HG03565 (cell line): ENCODE measurements around the gene BCAR1.
"Not testable (repeated sequence)": the region's sequence is repeated elsewhere in the genome, so short reads cannot be mapped to it uniquely, and the experiment has no call there.

Experiments
- ATAC-seq: cut with Tn5 transposase; IDR thresholded peaks from one replicate; pipeline ENCODE4 v1.9.1; 2021; ENCODE audit warnings: mild to moderate bottlenecking, moderate library complexity; ENCODE audit not compliant: unreplicated experiment

The BCAR1 gene, protein sequence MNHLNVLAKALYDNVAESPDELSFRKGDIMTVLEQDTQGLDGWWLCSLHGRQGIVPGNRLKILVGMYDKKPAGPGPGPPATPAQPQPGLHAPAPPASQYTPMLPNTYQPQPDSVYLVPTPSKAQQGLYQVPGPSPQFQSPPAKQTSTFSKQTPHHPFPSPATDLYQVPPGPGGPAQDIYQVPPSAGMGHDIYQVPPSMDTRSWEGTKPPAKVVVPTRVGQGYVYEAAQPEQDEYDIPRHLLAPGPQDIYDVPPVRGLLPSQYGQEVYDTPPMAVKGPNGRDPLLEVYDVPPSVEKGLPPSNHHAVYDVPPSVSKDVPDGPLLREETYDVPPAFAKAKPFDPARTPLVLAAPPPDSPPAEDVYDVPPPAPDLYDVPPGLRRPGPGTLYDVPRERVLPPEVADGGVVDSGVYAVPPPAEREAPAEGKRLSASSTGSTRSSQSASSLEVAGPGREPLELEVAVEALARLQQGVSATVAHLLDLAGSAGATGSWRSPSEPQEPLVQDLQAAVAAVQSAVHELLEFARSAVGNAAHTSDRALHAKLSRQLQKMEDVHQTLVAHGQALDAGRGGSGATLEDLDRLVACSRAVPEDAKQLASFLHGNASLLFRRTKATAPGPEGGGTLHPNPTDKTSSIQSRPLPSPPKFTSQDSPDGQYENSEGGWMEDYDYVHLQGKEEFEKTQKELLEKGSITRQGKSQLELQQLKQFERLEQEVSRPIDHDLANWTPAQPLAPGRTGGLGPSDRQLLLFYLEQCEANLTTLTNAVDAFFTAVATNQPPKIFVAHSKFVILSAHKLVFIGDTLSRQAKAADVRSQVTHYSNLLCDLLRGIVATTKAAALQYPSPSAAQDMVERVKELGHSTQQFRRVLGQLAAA

DNA sequence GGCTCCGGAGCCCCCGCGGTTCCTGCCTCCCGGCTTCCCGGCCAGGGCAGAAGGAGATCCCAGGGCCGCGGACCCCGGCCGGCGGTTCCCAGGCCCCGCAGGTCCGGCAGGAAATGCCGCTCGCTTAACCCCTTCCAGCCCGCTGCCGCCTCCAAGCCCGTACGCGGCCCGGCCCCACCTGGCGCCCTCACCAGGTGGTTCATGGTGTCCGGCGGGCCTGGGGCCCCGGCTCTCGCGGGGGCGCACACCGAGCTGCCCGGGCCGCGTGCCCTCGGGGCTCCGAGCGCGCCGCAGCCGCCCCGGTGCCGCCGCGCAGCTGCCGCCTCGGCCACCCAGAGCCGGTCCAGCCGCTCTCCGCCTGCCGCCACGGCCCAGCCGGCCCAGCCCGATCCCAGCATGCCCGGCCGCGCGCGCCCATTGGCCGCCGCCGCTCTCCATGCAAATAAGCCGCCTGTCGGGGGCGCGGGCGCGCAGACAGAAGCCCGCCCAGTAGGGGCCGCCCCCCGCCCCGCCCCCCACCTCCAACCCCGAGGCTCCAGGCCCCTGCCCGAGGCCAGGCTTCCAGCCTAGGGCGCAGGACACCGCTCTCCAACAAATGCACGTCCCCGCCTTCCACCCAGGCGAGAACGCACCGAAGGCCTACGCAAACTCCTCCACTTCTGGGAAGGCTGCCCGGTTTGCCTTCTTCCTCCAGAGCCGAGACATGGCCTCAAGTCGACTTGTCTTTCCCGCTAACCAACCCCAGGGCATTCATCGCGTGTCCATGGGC, at the start of gene BCAR1:
Gene BCAR1, minus strand, starts transcription at position 345 of the 769 bp plus-strand sequence. Its CDS starts 142 bp downstream, at position 203.
- peak; percentile 60 for ATAC-seq

DNA sequence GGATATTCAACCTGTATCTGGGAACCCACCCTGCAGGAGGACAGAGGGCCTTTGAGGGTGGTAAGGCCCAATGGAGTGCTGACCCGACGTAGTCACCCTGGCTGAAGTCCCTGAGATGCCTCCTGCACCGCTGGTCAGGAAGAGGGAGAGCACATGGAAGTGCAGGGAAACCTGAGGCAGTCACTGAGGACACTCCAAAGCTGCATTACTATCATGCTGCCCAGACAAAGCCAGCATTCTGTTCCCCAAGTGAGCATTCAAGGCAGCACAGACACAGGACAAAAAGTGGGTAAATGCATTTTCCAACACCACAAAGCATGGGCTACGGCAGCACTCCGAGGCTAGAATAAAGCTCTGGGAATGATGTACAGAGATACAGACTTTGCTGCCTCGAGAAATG, 46.8 kb upstream of the BCAR1 start:
- no peak for ATAC-seq

DNA sequence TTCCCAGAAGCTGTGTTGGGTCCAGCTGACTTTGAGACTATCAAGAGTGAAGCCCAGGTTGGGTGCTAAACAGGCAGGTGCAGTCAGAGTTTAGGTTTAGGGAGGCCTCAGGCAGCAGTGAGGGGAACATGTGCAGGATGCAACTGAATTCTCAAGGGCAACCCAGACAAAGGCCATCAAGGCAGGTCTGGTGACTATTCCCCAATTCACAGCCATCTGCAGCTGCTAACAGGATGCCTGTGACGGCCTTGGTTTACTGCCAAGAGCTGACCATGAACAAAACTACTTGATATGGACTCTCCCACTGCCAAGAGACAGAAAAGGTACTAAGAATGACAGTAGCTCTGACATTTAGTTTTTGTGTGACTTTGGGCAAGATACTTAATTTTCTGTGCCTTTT, 45.2 kb upstream of the BCAR1 start:
- no peak for ATAC-seq

DNA sequence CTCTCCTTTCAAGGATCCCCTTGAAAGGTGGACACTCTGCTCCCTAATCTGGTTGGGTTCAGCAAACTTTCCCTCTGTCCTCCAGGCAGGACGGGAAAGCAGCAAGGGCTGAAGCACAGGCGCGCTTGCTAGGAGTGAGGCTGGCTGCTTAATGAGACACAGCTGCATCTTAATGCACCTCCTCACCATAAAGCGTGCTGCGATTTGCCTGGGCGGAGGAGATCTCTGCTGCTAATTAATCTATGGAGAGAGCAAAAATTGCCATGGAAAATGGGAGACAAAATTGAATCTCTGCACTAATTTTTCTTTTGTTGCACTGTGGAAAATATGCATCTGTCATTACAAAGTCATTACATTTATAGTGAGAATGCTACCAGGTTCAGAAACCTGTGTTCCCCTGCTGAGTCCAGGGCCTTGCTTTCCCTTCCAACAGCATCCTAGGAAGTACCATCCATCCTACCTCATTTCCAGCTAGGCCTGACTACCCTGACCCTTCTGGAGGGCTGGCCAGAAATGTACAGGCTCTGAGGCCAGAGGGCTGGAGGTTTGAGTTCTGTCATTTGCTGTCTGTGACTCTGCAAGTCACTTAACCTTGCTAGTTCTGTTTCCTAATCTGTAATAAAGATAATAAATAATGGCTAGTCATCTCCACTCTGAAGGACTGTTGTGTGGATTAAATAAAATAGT, 43.5 kb upstream of the BCAR1 start:
- ATAC-seq: no peak

DNA sequence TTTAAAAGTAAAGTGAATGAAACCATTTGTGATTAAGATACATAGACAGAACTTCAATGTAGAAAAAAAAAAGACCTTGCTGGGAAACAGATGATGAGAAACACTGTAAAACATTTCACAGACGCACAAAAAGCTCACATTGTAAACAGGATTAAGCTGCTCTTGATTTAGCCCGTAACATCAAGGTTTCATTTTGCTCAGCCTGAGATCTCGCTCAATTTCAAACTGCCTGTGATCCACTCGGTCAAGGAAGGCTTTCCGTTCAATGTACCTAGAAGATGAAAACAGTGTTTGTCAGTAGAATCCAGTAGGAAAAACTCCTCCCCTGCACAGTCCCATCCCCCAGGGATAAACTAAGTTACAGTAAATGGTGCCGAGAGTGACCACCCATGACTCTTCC, 42.3 kb upstream of the BCAR1 start:
- no peak for ATAC-seq

DNA sequence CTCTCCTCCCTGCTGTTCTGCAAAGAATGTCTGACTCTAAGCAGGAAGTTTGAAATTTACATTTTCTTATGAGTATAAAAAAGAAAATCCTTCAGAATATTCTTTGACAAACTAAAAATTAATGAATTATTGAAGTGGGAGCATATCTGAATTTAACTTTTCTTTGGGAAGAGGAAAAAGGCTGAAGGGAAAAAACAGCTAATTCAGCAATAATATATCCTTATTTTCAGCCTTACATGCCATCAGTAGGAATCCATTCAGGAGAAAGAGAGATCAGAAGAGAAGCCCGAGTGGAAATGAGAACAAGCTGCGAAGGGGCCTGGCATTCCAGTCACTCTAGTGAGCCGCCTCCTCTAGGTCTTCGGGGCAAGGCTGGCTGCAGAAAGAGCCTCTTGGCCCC, 41.7 kb upstream of the BCAR1 start:
- ATAC-seq: no peak

DNA sequence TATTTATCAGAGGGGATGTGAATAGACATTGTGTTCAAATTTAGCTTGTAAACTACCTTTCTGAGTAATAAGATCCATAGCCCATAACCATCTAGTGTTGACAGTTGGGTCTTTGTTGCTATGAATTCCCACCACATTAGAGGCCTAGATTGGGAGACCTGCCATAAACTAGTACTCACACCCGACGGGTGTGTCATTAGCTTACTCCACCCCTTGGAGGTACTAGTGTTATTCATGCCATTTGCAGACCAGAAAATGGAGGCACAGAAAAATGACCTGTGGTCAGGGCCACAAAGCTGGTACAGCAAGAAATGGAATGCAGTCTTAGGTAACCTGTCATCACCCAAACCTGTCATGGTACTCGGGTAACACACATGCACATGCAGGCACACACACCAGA, 41.3 kb upstream of the BCAR1 start:
- ATAC-seq: no peak

DNA sequence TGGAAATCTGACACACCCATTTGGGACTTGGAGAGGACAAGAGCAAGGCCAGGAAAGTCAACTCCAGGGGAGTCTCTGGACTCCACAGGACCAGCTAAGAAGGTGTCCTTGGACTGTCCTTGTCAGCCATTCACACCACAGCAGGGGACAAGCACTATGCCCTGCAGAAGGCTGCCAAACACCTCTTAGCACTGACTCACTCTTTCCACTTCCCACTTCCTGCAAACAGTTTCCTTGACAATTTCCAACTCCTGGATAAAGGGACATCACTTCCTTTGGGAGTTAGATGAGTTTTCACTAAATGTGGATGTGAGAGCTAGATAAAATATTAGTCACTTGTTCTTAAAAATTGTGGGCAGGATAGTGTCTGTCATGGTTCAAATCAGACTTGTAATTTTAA, 37.8 kb upstream of the BCAR1 start:
- no peak for ATAC-seq

DNA sequence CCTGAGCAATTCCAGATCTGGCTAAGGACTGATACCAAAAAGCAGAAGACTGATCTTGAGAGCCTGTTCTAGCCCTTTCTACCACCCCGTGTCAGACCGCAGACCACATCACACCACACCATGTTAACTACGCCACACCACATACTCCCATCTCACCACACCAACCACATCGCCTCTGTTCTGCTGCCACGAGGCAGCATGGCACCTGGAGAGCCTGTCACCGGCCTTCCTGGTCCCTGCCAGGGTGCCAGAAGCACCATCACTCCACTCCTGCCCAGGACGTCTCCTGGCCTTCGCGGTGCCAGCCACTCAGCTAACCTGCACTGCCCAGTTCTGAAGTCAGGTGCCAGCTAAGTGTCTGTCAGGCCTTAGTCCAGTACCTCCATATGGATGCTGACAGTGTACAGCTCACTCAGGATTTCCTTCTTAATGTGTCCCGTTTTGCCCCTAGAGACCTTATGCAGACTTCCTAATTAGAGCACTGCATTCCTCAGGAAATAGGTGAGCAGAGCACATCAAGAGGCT, 37.2 kb upstream of the BCAR1 start:
- no peak for ATAC-seq

DNA sequence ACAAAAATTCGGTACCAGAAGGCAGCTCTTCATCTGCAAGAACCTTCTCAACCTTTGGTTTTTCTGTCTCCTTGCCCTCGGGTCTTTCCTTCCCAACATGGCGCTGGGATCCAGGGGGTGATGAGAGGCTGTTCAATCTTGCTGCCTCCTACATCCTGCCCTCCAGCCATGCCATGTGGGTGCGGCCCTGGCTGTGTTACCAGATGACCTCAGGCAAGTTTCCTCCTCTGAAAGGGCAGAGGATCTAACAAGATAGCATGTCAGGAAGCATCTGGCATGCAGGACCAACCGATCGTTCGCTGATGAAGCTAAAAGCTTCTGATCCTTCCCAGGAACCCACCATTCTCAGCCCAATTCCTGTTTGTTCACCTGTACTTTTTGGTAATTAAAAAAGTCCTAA, 36.8 kb upstream of the BCAR1 start:
- no peak for ATAC-seq

DNA sequence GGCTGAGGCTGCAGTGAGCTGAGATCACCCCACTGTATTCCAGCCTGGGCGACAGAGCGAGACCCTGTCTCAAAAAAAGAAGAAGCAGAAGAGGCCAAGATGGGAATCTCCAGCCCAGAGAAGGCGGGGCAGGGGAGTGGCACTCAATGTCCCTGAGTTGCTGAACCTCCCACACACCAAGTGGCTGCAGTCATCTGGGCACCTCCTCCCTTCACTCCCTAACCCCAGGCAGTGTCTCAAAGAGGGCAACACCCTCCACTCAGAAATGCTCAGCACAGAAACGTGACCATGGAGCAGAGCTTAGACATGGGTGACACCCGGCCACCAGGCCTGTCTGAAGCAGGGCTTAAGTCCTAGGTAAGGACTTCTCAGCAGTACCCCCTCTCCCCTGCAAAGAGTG, 36.3 kb upstream of the BCAR1 start:
- no peak for ATAC-seq

DNA sequence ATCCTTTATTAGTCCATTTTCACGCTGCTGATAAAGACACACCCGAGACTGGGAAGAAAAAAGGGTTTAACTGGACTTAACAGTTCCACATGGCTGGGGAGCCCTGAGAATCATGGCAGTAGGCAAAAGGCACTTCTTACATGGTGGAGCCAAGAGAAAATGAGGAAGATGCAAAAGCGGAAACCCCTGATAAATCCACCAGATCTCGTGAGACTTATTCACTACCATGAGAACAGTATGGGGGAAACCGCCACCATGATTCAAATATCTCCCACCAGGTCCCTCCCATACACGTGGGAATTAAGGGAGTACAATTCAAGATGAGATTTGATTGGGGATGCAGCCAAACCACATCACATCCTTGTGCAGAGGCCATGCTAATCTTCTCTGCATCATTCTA, 35.0 kb upstream of the BCAR1 start:
- ATAC-seq: no peak

DNA sequence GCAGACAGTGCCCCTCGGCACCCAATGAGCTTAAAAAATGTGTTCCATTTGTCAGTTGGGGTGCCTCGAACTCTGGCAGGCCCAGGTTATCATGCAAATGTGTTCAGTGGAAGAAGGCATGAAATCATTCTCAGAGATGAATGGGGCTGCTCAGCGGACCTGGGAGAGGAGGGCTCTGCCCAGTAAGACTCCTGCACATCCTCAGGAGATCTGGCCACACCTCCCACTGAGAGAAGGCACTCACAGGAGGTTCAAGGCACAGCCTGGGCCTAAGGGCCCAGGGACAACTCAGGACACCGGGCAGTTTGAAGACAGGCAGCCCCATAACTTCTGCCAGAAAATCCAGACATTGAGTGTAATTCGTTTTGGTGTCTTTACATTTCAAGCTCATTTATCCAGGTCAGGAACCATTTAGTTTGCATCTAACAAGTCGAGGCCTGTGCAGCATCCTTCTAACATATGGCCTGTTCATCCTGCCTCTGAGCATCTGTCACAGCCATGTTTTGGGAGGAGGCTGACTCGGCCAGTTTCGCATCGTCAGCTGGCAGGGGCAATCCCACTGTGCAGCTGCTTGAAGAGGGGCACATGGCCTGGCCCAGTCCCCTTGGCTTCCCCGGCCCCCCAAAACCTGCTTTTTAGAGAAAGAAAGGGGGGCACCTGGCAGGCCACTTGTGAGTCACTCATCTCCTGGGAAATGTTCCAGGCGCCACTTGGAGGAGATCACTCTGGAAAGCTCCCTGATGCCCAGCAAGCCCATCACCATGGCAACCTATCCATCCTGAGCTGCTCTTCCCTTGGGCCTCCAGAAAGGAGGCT, 31.2 kb upstream of the BCAR1 start:
- no peak for ATAC-seq

DNA sequence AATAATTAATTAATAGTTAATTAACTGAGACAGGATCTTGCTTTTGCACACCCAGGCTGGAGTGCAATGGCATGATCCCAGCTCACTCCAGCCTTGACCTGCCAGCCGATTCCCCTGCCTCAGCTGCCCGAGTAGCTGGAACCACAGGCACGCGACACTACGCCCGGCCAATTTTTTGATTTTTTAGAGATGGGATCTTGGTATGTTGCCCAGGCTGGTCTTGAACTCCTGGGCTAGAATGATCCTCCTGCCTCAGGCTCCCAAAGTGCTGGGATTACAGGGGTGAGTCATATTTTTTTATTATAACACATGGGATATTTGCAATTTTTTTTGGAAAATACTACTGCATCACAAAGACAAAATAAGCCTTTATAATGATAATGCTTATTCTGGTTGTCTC, 30.4 kb upstream of the BCAR1 start:
- ATAC-seq: no peak

DNA sequence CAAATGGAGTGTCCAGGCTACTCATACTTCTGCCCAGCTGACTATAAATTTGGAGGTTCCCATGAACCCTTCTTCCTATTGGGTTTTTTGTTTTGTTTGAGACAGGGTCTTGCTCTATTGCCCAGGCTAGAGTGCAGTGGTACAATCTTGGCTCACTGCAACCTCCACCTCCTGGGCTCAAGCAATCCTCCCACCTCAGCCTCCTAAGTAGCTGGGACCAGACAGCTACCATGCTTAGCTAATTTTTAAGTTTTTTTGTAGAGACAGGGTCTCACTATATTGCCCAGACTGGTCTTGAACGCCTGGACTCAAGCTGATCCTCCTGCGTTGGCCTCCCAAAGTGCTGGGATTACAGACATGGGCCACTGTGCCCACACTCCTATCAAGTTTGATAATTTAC, 29.6 kb upstream of the BCAR1 start:
- ATAC-seq: not testable (repeated sequence)

DNA sequence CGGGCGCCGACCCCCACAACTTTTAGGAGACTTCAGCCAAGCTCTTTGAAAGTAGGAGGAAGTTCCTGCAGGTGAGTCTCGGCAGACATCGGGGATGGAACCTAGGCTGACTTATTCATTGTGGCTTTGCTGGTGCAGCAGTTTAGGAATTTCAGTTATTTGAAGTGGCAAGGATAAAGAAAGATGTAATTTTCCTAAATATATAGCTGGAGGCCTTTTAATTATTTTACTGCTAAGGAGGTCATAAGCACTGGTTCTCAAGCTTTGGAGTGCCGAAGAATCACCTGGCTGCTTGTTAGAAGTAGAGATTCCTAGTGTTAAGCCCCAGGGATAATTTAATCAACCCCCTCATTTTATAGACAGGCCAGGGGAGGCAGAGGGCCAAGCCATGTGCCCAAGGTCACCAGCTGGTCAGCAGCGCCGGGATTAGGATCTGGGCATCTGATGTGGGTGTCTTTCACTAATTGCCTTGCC, 28.9 kb upstream of the BCAR1 start:
- no peak for ATAC-seq

DNA sequence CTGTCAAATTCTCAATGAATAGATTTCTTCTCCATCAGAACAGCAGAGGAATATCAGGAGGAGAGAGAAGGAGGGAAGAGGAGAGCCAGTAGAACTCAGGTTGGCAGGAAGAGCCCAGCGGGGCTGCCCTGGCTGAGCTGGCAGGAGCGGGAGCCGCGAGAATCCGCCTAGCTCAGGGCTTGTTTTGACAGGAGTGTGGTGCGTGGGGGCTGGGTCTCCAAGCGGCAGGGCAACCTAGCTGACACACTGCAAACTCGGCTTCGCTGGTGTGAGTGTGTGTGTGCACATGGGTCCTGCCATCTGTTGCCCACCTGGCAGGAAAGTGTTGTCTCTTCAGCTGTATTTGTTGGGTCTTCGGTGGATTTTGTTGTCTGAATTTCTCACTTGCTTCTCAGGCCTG, 27.9 kb upstream of the BCAR1 start:
- no peak for ATAC-seq

DNA sequence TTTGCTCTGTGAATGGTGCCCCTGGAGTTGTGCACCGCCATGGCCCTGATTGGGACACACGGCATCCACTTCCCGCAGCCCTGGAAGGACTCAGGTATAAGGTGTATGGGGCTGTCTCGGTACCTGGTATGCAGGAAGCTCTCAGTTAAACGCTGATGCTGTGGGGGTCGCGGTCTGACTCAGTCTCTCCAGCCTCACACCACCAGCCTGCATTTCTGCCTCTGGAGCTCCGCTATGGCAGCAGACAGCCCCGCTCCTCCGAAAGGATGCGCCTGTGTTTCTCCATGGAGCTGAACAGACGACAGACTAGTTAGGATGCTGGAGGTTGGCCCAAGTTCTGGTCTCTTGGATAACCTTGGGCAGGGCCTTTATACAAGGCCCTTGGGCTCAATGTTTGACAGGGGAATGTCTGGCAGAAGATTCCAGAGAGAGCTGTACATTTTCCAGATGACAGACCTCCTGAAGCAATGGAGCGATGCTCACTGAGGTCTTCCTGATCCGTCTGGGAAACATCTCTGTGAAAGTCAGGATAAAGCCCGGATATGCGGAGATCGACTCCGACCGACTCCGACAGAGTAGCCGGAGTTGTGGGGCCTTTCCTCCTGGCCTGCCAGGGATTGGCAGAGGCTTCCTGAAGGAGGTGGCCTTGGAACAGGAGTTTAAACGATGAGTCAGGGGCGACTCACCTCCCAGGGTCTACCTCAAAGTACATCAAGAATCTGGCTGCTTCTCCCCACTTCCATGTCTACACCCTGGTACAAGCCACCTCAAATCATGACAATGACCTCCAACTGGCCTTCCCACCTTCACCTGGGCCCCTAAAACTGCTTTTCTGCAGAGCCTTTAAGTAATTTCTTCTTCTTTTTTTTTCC, 21.9 kb upstream of the BCAR1 start:
- no peak for ATAC-seq

DNA sequence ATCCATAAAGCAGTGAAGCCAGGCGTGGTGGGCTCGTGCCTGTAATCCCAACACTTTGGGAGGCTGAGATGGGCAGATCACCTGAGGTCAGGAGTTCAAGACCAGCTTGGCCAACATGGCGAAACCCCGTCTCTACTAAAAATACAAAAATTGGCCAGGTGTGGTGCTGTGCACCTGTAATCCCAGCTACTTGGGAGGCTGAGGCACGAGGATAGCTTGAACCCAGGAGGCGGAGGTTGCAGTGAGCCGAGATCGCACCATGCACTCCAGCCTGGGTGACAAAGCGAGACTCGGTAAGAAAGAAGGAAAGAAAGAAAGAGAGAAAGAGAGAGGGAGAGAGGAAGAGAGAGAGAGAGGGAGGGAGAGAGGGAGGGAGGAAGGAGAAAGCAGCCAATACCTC, 21.2 kb upstream of the BCAR1 start:
- not testable (repeated sequence) for ATAC-seq
